ENCODE data around the gene XRN2. TPM values are rescaled to one million over a fixed set of nuclear protein-coding genes. Genes with fewer than 3 reads are reported as not detected.
A peak's percentile ranks its signal among the peaks of the same experiment; 100 is the strongest.

Gene XRN2
- total and polyA plus RNA-seq, 10 donors, result 19.3 to 92.6 (median 62.8) TPM

GRCh38 chr20:21356386-21356785, 53.3 kb downstream of the XRN2 start:
- Histone ChIP-seq H3K36me3 (peaks cover 0 to 93% (median 52%) of the 10 kb centered on the region in 6 donors), H3K9me3 (no peaks in the 10 kb centered on the region), H3K4me3 (no peak overlapping the region), H3K4me1 (peaks cover 0 to 21% (median 16%) of the 10 kb centered on the region in 6 donors), H3K27me3 (replicated peaks in 1 of 7) (no peaks in the 10 kb centered on the region), H3K27ac (no peak overlapping the region)
- no peak for DNase-seq
- TF ChIP-seq POLR2AphosphoS5 (IDR thresholded peaks at IDR 0.05), result no peak
- no peak for TF ChIP-seq POLR2A (IDR thresholded peaks at IDR 0.05)
- no peak for TF ChIP-seq CTCF (IDR thresholded peaks at IDR 0.05 in 8 of 11, conservative IDR thresholded peaks at IDR 0.05 in 3 of 11)
- intact Hi-C loops (cut with DNase I; ENCODE audit: low total_unique reads), result no loop called here

- Histone ChIP-seq H3K36me3 (peaks cover 0 to 93% (median 49%) of the 10 kb centered on the region in 6 donors), H3K4me1 (peaks cover 0 to 28% (median 18%) of the 10 kb centered on the region in 6 donors), H3K27me3 (replicated peaks in 1 of 7) (no peaks in the 10 kb centered on the region), H3K27ac (no peak overlapping the region), H3K4me3 (no peak overlapping the region), H3K9me3 (no peaks in the 10 kb centered on the region)
- TF ChIP-seq POLR2AphosphoS5 (IDR thresholded peaks at IDR 0.05) (no peak), CTCF (IDR thresholded peaks at IDR 0.05 in 8 of 11, conservative IDR thresholded peaks at IDR 0.05 in 3 of 11) (no peak), POLR2A (IDR thresholded peaks at IDR 0.05) (no peak)
- WGBS, 5 donors, result 86 to 100% (median 92%) methylated on average over 1 of the region's 1 CpG
- intact Hi-C loops (cut with DNase I; ENCODE audit: low total_unique reads), result no loop called here
- no peak for DNase-seq
These were observed 54.7 kb downstream of the XRN2 start for GRCh38 chr20:21357844-21358243.

- no peak for DNase-seq
- Histone ChIP-seq H3K27me3 (replicated peaks in 1 of 7) (no peaks in the 10 kb centered on the region), H3K4me1 (peaks cover 0 to 28% (median 18%) of the 10 kb centered on the region in 6 donors), H3K4me3 (no peak overlapping the region), H3K36me3 (peaks cover 0 to 97% (median 54%) of the 10 kb centered on the region in 6 donors), H3K9me3 (no peaks in the 10 kb centered on the region), H3K27ac (no peak overlapping the region)
- no peak for TF ChIP-seq POLR2A (IDR thresholded peaks at IDR 0.05)
- TF ChIP-seq CTCF (IDR thresholded peaks at IDR 0.05 in 8 of 11, conservative IDR thresholded peaks at IDR 0.05 in 3 of 11), result no peak
- no peak for TF ChIP-seq POLR2AphosphoS5 (IDR thresholded peaks at IDR 0.05)
- 96 to 99% (median 98%) methylated on average over 5 of the region's 5 CpGs for WGBS, 5 donors
- intact Hi-C loops (cut with DNase I; ENCODE audit: low total_unique reads), result no loop called here
These were observed 55.6 kb downstream of the XRN2 start for GRCh38 chr20:21358737-21359136.

GRCh38 chr20:21360705-21361104, 57.6 kb downstream of the XRN2 start:
- intact Hi-C loops (cut with DNase I; ENCODE audit: low total_unique reads), result no loop called here
- H3K4me1 ChIP-seq, result peaks cover 0 to 28% (median 18%) of the 10 kb centered on the region in 6 donors
- no peak for DNase-seq
- H3K36me3 ChIP-seq, result peaks cover 0 to 97% (median 51%) of the 10 kb centered on the region in 6 donors
- TF ChIP-seq CTCF (IDR thresholded peaks at IDR 0.05 in 8 of 11, conservative IDR thresholded peaks at IDR 0.05 in 3 of 11), result no peak
- no peaks in the 10 kb centered on the region for H3K9me3 ChIP-seq
- no peaks in the 10 kb centered on the region for H3K27me3 ChIP-seq (replicated peaks in 1 of 7)
- WGBS, 5 donors, result 30 to 80% (median 50%) methylated on average over 1 of the region's 1 CpG
- peak overlapping the region in 7 of 8 donors; percentile 2 to 73 (median 66) for H3K27ac ChIP-seq
- no peak overlapping the region for H3K4me3 ChIP-seq
